HepG2 (cell line): Measurements from ENCODE around the gene USH2A. TPM values are rescaled to one million over a fixed set of nuclear protein-coding genes. Genes with fewer than 3 reads are reported as not detected.

Experiments
- ATAC-seq: fragments of 200-7000 bp; cut with Tn5 transposase; 3 replicates; pipeline ENCODE4 v1.9.1; 2020; ENCODE audit warnings: mild to moderate bottlenecking, moderate library complexity
- BruUV-seq: library from RNA; stranded (reverse); fragments of 400-500 nt; replicated peaks from 2 replicates; lab custom pipeline; 2021; lab: Mats Ljungman, UMichigan
- CTCF ChIA-PET: fragments of 300-600 bp; formaldehyde crosslinking; extraction: SDS; loops from one replicate; lab custom pipeline; 2021; ENCODE audit warnings: low total read pairs, inconsistent platforms, low intra/inter-chr PET ratio; lab: Yijun Ruan, JAX
- POLR2A ChIA-PET: fragments of 350-600 bp; sonication (Branson Sonifier 250); formaldehyde crosslinking; loops from one replicate; lab custom pipeline; 2020; ENCODE audit warnings: antibody characterized with exemption, inconsistent platforms; lab: Yijun Ruan, JAX
- DNase-seq: peaks from one replicate; pipeline ENCODE4 v3.0.0-alpha.2; 2015; ENCODE audit warnings: low spot score
- FAIRE-seq: peaks from 3 replicates; lab custom pipeline; 2011; peaks lifted over from hg19 to GRCh38; lab: Jason Lieb, UNC
- H2AFZ ChIP-seq: one replicate; pipeline ENCODE4 v1.6.1; 2011; ENCODE audit warnings: low read length, inconsistent platforms
- H3K27ac ChIP-seq: fragments of 300-600 bp; 3 replicates; pipeline ENCODE4 v1.8.0; 2011; ENCODE audit warnings: mixed run types, mild to moderate bottlenecking, mixed read lengths, low read length, inconsistent platforms; ENCODE audit not compliant: insufficient read depth; ENCODE audit errors: extremely low read length
- H3K27me3 ChIP-seq, 2 experiments: fragments of 200-600 bp in 1 of 2; 2 replicates in 1 of 2; 3 replicates in 1 of 2; pipeline versions ENCODE4 v1.6.0 to v1.8.0; 2011; ENCODE audit warnings: low read length in 2 of 2, mild to moderate bottlenecking in 2 of 2, moderate library complexity in 2 of 2, inconsistent platforms in 1 of 2; ENCODE audit not compliant: insufficient read depth in 2 of 2, control insufficient read depth in 1 of 2
- H3K36me3 ChIP-seq, 2 experiments: fragments of 200-600 bp in 1 of 2; replicated peaks in 1 of 2; 2 replicates in 1 of 2; 3 replicates in 1 of 2; pipeline versions ENCODE4 v1.5.1 to v1.8.0; 2011; ENCODE audit warnings: low read length in 2 of 2, inconsistent platforms in 1 of 2; ENCODE audit not compliant: insufficient read depth in 2 of 2, control insufficient read depth in 1 of 2
- H3K4me1 ChIP-seq: 2 replicates; pipeline ENCODE4 v1.5.1; 2012; ENCODE audit warnings: low read length, inconsistent platforms; ENCODE audit not compliant: insufficient read depth
- H3K4me2 ChIP-seq: 2 replicates; pipeline ENCODE4 v1.6.0; 2011; ENCODE audit warnings: low read depth, low read length, inconsistent platforms
- H3K4me3 ChIP-seq, 3 experiments: fragments of 200-600 bp in 1 of 3; sonication (generic), shearing (Covaris generic) in 1 of 3; replicated peaks in 1 of 3; 2 replicates each; pipeline ENCODE4 v1.5.1; 2011 to 2016; ENCODE audit warnings: low read length in 3 of 3, inconsistent platforms in 2 of 3, low read depth in 2 of 3, mild to moderate bottlenecking in 2 of 3, control low read depth in 1 of 3, mixed read lengths in 1 of 3; ENCODE audit not compliant: insufficient read depth in 1 of 3
- H3K79me2 ChIP-seq: one replicate; pipeline ENCODE4 v1.6.1; 2011; ENCODE audit warnings: low read length, inconsistent platforms; ENCODE audit not compliant: insufficient read depth
- H3K9ac ChIP-seq: 2 replicates; pipeline ENCODE4 v1.6.0; 2011; ENCODE audit warnings: mild to moderate bottlenecking, low read depth, low read length, inconsistent platforms; ENCODE audit not compliant: insufficient read depth
- H3K9me3 ChIP-seq: 2 replicates; pipeline ENCODE4 v1.5.1; 2012; ENCODE audit warnings: mild to moderate bottlenecking, low read length
- H4K20me1 ChIP-seq: 2 replicates; pipeline ENCODE4 v1.6.0; 2011; ENCODE audit warnings: inconsistent platforms, mild to moderate bottlenecking, low read length, moderate library complexity; ENCODE audit not compliant: insufficient read depth
- ATF4 ChIP-seq, 2 experiments: fragments of 450-650 bp in 1 of 2; sonication (generic) in 1 of 2; formaldehyde crosslinking; IDR thresholded peaks; 2 replicates each; pipeline versions ENCODE4 v1.5.0 to v1.8.0; 2020 to 2022; ENCODE audit warnings: mild to moderate bottlenecking in 1 of 2, missing genetic modification reagents in 1 of 2
- FOXC1 ChIP-seq: sonication (generic); formaldehyde crosslinking; IDR thresholded peaks from 2 replicates; pipeline ENCODE4 v1.8.0; 2022; ENCODE audit warnings: mild to moderate bottlenecking, missing genetic modification reagents, borderline replicate concordance
- GPBP1L1 ChIP-seq: sonication (generic); formaldehyde crosslinking; IDR thresholded peaks from 2 replicates; pipeline ENCODE4 v1.5.0; 2020; ENCODE audit warnings: mild to moderate bottlenecking, missing genetic modification reagents
- HNRNPL ChIP-seq: fragments of 200-400 bp; formaldehyde crosslinking; IDR thresholded peaks from 2 replicates; pipeline ENCODE4 v1.6.1; 2017; ENCODE audit warnings: mild to moderate bottlenecking, low read depth, low read length
- MAF1 ChIP-seq: sonication (generic); formaldehyde crosslinking; IDR thresholded peaks from 2 replicates; pipeline ENCODE4 v1.5.0; 2020; ENCODE audit warnings: missing genetic modification reagents, borderline replicate concordance
- MED13 ChIP-seq: sonication (generic); formaldehyde crosslinking; IDR thresholded peaks from 2 replicates; pipeline ENCODE4 v1.5.0; 2020; ENCODE audit warnings: missing genetic modification reagents
- PITX1 ChIP-seq: sonication (generic); formaldehyde crosslinking; IDR thresholded peaks from 2 replicates; pipeline ENCODE4 v1.5.1; 2020; ENCODE audit warnings: mild to moderate bottlenecking, missing genetic modification reagents
- ZBTB25 ChIP-seq: IDR thresholded peaks from 2 replicates; pipeline ENCODE4 v1.6.1; 2018; ENCODE audit warnings: missing genetic modification reagents
- ZFAT ChIP-seq: sonication (generic); formaldehyde crosslinking; conservative IDR thresholded peaks from 2 replicates; pipeline ENCODE4 v1.8.1; 2023; ENCODE audit warnings: missing genetic modification reagents, inconsistent platforms
- ZNF382 ChIP-seq: sonication (generic); formaldehyde crosslinking; IDR thresholded peaks from 2 replicates; pipeline ENCODE4 v1.5.0; 2020; ENCODE audit warnings: missing genetic modification reagents, mild to moderate bottlenecking, borderline replicate concordance
- ZNF670 ChIP-seq: sonication (generic); formaldehyde crosslinking; IDR thresholded peaks from 2 replicates; pipeline ENCODE4 v1.8.0; 2022; ENCODE audit warnings: mild to moderate bottlenecking, missing genetic modification reagents, borderline replicate concordance
- ZNF775 ChIP-seq: sonication (generic); formaldehyde crosslinking; IDR thresholded peaks from 2 replicates; pipeline ENCODE4 v1.4.0; 2020; ENCODE audit warnings: missing genetic modification reagents, mild to moderate bottlenecking, moderate library complexity, borderline replicate concordance
- in situ Hi-C: cut with HindIII; loops from 2 replicates; pipeline ENCODE4 v1.10.0; 2017; ENCODE audit warnings: low pct_unique_long_range_greater_than_20kb; ENCODE audit not compliant: extremely low pct_ligation_motif_present
- intact Hi-C: fragments of 100-400 bp; cut with micrococcal nuclease; formaldehyde crosslinking; loops from one replicate; pipeline ENCODE4 v1.10.0; 2022; ENCODE audit not compliant: unreplicated experiment
- polyA plus RNA-seq, 8 experiments: library from polyadenylated mRNA; depleted of rRNA in 3 of 8; stranded (reverse) in 7 of 8; unstranded in 1 of 8; fragments of >200 nt; fragmentation: Illumina TruSeq in 4 of 8; extraction: Trizol in 4 of 8; gene quantifications; 2 replicates each; pipeline versions ENCODE4 v1.2.1 to v1.2.3, GENCODE V29; 2011 to 2016; ENCODE audit warnings: low read depth in 4 of 8, missing spikeins in 1 of 8, mixed read lengths in 1 of 8; ENCODE audit not compliant: insufficient read depth in 1 of 8
- total RNA-seq, 5 experiments: library from RNA; depleted of rRNA; stranded (reverse); fragments of >200 nt; fragmentation: Illumina TruSeq; extraction: Trizol; gene quantifications; 2 replicates each; pipeline ENCODE4 v1.2.3, GENCODE V29; 2016; ENCODE audit warnings: low read depth in 1 of 5
- TF ChIP-seq, protein P1 (sequence below): sonication (generic); formaldehyde crosslinking; IDR thresholded peaks from 2 replicates; pipeline ENCODE4 v1.4.0; 2020; ENCODE audit warnings: missing genetic modification reagents

USH2A gene
- total and polyA plus RNA-seq, 2 of the 13 experiments (the other 11 are each of a cell fraction or from before 2014, with no cell fraction given), result 0.02 TPM; not detected in 1

- no peak for TF ChIP-seq GPBP1L1 (CRISPR knock-in tag)
- no peak for TF ChIP-seq MAF1 (CRISPR knock-in tag)
- no peak for TF ChIP-seq MED13
- no peak for TF ChIP-seq HNRNPL
These were observed 592.9 kb downstream of the USH2A start (continued) for GRCh38 chr1:215830226-215830810.

GRCh38 chr1:215825056-215825455 is 598.2 kb downstream of the USH2A start:
- H3K79me2 ChIP-seq, result no peaks in the 10 kb centered on the region
- no peaks in the 10 kb centered on the region for H4K20me1 ChIP-seq
- no peak overlapping the region for H2AFZ ChIP-seq
- intact Hi-C loops (loop anchor here (10.0 kb wide), 1 partner anchor 920 kb away; no protein-coding TSS in a partner anchor), in situ Hi-C loops (no loop called here)
- H3K9ac ChIP-seq, result no peak overlapping the region
- H3K4me2 ChIP-seq, result no peak overlapping the region
- no peak for FAIRE-seq
- no peaks in the 10 kb centered on the region for H3K36me3 ChIP-seq
- no peak for DNase-seq
- no peak overlapping the region for H3K27ac ChIP-seq
- ChIA-PET POLR2A (no interaction called here), CTCF (no interaction called here)
- no peaks in the 10 kb centered on the region for H3K27me3 ChIP-seq
- no peaks in the 10 kb centered on the region for H3K4me1 ChIP-seq
- TF ChIP-seq, protein P1, sequence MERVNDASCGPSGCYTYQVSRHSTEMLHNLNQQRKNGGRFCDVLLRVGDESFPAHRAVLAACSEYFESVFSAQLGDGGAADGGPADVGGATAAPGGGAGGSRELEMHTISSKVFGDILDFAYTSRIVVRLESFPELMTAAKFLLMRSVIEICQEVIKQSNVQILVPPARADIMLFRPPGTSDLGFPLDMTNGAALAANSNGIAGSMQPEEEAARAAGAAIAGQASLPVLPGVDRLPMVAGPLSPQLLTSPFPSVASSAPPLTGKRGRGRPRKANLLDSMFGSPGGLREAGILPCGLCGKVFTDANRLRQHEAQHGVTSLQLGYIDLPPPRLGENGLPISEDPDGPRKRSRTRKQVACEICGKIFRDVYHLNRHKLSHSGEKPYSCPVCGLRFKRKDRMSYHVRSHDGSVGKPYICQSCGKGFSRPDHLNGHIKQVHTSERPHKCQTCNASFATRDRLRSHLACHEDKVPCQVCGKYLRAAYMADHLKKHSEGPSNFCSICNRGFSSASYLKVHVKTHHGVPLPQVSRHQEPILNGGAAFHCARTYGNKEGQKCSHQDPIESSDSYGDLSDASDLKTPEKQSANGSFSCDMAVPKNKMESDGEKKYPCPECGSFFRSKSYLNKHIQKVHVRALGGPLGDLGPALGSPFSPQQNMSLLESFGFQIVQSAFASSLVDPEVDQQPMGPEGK, result no peak
- TF ChIP-seq FOXC1 (CRISPR knock-in tag) (no peak), ZNF382 (CRISPR knock-in tag) (no peak), ZFAT (CRISPR knock-in tag) (no peak), PITX1 (CRISPR knock-in tag) (no peak), ZNF775 (CRISPR knock-in tag) (no peak), ZBTB25 (CRISPR knock-in tag) (no peak), ZNF670 (CRISPR knock-in tag) (no peak), ATF4 (CRISPR knock-in tag; IDR thresholded peaks at IDR 0.05) (no peak)
- no TSS peak for BruUV-seq
- no peak for ATAC-seq
- no peak overlapping the region for H3K4me3 ChIP-seq
- H3K9me3 ChIP-seq, result peaks cover 26% of the 10 kb centered on the region
